CD4-positive, CD25-positive, alpha-beta regulatory T cell (primary cell): ENCODE data around the gene MUC5AC. TPM values are rescaled to one million over a fixed set of nuclear protein-coding genes. Genes with fewer than 3 reads are reported as not detected.

ENCODE experiments used
- ATAC-seq, 2 donors: fragments of 150-1000 bp; cut with Tn5 transposase; one replicate each; pipeline ENCODE4 v1.10.0; 2021; ENCODE audit warnings: low read depth in 2 of 2, moderate number of reproducible peaks in 2 of 2, moderate library complexity in 1 of 2
- DNase-seq, 3 donors: peaks; one replicate each; pipeline versions ENCODE4 v3.0.0 to v3.0.0-alpha.2; 2012 to 2022; ENCODE audit warnings: mixed read lengths in 1 of 3
- H3K27ac ChIP-seq: one replicate; pipeline ENCODE4 v1.7.0; 2013; ENCODE audit warnings: mild to moderate bottlenecking, low read length; ENCODE audit not compliant: insufficient read depth, poor library complexity, severe bottlenecking
- H3K27me3 ChIP-seq: one replicate; pipeline ENCODE4 v1.7.0; 2013; ENCODE audit warnings: low read length; ENCODE audit not compliant: control insufficient read depth, insufficient read depth
- H3K36me3 ChIP-seq: one replicate; pipeline ENCODE4 v1.7.0; 2013; ENCODE audit warnings: mild to moderate bottlenecking, low read length, moderate library complexity; ENCODE audit not compliant: control insufficient read depth, insufficient read depth
- H3K4me1 ChIP-seq: 2 replicates; pipeline ENCODE4 v1.7.0; 2013; ENCODE audit warnings: mild to moderate bottlenecking, low read length; ENCODE audit not compliant: insufficient read depth, control insufficient read depth, poor library complexity, severe bottlenecking
- H3K4me3 ChIP-seq: one replicate; pipeline ENCODE4 v1.7.0; 2013; ENCODE audit warnings: low read depth, mild to moderate bottlenecking, low read length, moderate library complexity
- H3K9me3 ChIP-seq, 2 experiments: 1 replicate in 1 of 2; 2 replicates in 1 of 2; pipeline ENCODE4 v1.7.0; 2013; ENCODE audit warnings: low read length in 2 of 2, mild to moderate bottlenecking in 1 of 2, moderate library complexity in 1 of 2; ENCODE audit not compliant: control insufficient read depth in 2 of 2
- H3K27ac Mint-ChIP-seq, 3 donors: one replicate each; pipeline ENCODE4 v1.8.0; 2020 to 2022; ENCODE audit warnings: mild to moderate bottlenecking in 3 of 3, mixed read lengths in 3 of 3, moderate library complexity in 2 of 3
- H3K27me3 Mint-ChIP-seq: one replicate; pipeline ENCODE4 v1.8.0; 2022; ENCODE audit warnings: mild to moderate bottlenecking, mixed read lengths
- H3K36me3 Mint-ChIP-seq: one replicate; pipeline ENCODE4 v1.8.0; 2020; ENCODE audit warnings: mixed read lengths
- H3K4me1 Mint-ChIP-seq, 4 donors: one replicate each; pipeline ENCODE4 v1.8.0; 2020 to 2022; ENCODE audit warnings: mixed read lengths in 4 of 4, mild to moderate bottlenecking in 1 of 4
- H3K4me3 Mint-ChIP-seq, 4 donors: one replicate each; pipeline ENCODE4 v1.8.0; 2020 to 2022; ENCODE audit warnings: mild to moderate bottlenecking in 4 of 4, mixed read lengths in 4 of 4, moderate library complexity in 3 of 4
- H3K9me3 Mint-ChIP-seq, 7 donors: one replicate each; pipeline ENCODE4 v1.8.0; 2020 to 2022; ENCODE audit warnings: mixed read lengths in 7 of 7, mild to moderate bottlenecking in 3 of 7, moderate library complexity in 2 of 7
- polyA plus RNA-seq, 4 donors: library from polyadenylated mRNA; unstranded; fragments of 300-500 nt; fragmentation: Illumina TruSeq; gene quantifications; one replicate each; pipeline ENCODE4 v1.2.3, GENCODE V29; 2021
- total RNA-seq: library from RNA; stranded (reverse); gene quantifications from one replicate; pipeline ENCODE4 v1.2.3, GENCODE V29; 2022

Gene MUC5AC
- total and polyA plus RNA-seq, 5 donors from 2014 or later: not detected

DNA sequence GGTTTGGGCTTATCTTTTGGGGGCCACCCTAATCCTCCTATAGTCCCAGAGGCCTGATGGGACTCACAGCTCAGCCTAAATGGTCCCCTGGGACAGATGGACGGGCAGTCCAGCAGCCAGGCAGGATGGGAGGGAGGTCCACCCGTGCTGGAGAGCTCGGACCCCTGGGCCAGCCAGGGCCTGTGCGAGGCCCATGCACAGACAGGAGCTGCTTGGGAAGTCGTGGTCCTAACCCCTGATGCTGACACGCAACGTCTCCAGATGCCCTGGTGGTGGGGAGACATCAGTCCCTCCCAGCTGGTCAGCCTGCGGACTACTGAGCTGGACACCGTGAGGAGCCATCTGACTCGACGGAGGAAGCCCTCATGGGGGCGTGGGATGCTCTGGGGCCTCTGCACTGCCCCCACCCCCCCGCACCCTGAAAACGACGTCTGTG is 31.2 kb upstream of the MUC5AC start:
- no peaks in the 10 kb centered on the region for H3K36me3 Mint-ChIP-seq
- H3K4me3 ChIP-seq: no peak overlapping the region
- no peaks in the 10 kb centered on the region for H3K4me1 ChIP-seq
- no peaks in the 10 kb centered on the region for H3K4me1 Mint-ChIP-seq
- no peak overlapping the region for H3K27ac Mint-ChIP-seq
- no peak overlapping the region for H3K4me3 Mint-ChIP-seq
- no peak for DNase-seq
- no peaks in the 10 kb centered on the region for H3K36me3 ChIP-seq
- H3K27ac ChIP-seq: no peak overlapping the region
- ATAC-seq: no peak
- H3K9me3 ChIP-seq: peaks cover 0 to 1% of the 10 kb centered on the region in 2 experiments
- H3K27me3 Mint-ChIP-seq: peaks cover 3% of the 10 kb centered on the region
- peaks cover 0 to 4% (median 1%) of the 10 kb centered on the region in 7 donors for H3K9me3 Mint-ChIP-seq
- H3K27me3 ChIP-seq: no peaks in the 10 kb centered on the region

DNA sequence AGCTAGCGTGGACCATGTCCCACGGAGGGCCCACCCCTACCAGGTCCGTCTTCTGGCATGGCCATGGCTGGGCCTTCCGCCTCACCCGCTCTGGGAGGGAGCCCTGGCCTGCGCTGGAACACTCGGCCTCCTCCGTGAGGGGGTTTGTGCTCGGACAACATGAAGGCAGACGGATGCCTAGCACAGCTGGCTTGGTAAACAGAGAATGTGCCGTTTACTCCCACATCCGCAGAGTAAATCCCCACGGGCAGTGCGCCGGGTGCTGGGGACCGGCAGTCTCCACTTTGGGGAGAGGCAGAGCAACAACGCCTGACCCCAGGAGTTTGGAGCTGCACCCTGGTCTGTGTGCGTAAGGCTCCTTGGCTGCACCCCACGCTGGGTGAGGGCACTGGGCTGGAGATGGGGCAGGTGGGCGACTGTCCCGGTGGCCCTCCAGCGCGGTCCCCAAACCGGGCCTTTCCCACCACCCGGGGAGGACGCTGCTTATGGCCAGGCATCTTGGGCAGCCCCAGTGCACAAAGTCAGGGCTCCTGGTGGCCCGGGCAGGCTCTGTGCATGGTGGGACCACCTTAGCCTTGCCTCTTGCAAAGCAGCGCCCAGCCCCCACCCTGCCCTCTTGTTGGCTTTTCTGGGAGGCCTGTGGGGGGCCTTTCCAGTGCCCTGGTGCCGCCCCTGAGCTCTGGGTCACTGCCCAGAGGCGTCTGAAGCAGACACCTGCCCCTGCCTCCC is 30.7 kb upstream of the MUC5AC start:
- no peaks in the 10 kb centered on the region for H3K27me3 ChIP-seq
- H3K27ac ChIP-seq: no peak overlapping the region
- Mint-ChIP-seq H3K36me3 (no peaks in the 10 kb centered on the region), H3K4me1 (no peaks in the 10 kb centered on the region), H3K4me3 (no peak overlapping the region), H3K27ac (no peak overlapping the region), H3K27me3 (peaks cover 8% of the 10 kb centered on the region), H3K9me3 (peaks cover 0 to 8% (median 1%) of the 10 kb centered on the region in 7 donors)
- no peaks in the 10 kb centered on the region for H3K36me3 ChIP-seq
- H3K9me3 ChIP-seq: peaks cover 0 to 1% of the 10 kb centered on the region in 2 experiments
- ATAC-seq (no peak), DNase-seq (no peak)
- H3K4me1 ChIP-seq: no peaks in the 10 kb centered on the region
- no peak overlapping the region for H3K4me3 ChIP-seq

DNA sequence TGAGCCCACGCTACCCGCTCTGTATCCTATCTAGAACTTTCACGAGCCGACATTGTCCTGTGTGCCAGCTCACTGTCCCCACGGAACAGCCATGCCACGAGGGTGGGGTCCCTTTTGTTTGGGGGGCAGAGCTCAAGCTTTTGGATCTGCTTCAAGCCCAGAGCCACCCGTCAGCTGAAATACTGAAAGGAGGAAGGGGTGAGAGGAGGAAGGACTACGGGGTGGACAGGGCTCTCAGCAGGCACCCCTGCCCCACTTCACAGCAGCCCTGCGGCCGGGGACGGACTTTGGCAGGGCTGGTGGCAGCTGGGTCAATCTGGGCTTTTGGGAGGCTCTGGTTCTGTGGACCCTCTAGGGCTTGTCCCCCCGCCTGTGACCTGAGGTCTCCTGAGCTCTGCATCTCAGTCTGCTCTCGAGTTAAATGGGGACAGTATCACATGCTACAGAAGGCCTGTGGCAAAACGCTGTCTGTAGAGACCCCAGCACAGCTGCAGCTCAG is 30.0 kb upstream of the MUC5AC start:
- Mint-ChIP-seq H3K4me1 (no peaks in the 10 kb centered on the region), H3K27ac (no peak overlapping the region), H3K4me3 (no peak overlapping the region), H3K9me3 (peaks cover 0 to 9% (median 1%) of the 10 kb centered on the region in 7 donors), H3K27me3 (peaks cover 9% of the 10 kb centered on the region), H3K36me3 (no peaks in the 10 kb centered on the region)
- ATAC-seq: no peak
- Histone ChIP-seq H3K36me3 (no peaks in the 10 kb centered on the region), H3K9me3 (peaks cover 0 to 1% of the 10 kb centered on the region in 2 experiments), H3K4me3 (no peak overlapping the region), H3K27me3 (no peaks in the 10 kb centered on the region), H3K4me1 (no peaks in the 10 kb centered on the region), H3K27ac (no peak overlapping the region)
- DNase-seq: no peak

DNA sequence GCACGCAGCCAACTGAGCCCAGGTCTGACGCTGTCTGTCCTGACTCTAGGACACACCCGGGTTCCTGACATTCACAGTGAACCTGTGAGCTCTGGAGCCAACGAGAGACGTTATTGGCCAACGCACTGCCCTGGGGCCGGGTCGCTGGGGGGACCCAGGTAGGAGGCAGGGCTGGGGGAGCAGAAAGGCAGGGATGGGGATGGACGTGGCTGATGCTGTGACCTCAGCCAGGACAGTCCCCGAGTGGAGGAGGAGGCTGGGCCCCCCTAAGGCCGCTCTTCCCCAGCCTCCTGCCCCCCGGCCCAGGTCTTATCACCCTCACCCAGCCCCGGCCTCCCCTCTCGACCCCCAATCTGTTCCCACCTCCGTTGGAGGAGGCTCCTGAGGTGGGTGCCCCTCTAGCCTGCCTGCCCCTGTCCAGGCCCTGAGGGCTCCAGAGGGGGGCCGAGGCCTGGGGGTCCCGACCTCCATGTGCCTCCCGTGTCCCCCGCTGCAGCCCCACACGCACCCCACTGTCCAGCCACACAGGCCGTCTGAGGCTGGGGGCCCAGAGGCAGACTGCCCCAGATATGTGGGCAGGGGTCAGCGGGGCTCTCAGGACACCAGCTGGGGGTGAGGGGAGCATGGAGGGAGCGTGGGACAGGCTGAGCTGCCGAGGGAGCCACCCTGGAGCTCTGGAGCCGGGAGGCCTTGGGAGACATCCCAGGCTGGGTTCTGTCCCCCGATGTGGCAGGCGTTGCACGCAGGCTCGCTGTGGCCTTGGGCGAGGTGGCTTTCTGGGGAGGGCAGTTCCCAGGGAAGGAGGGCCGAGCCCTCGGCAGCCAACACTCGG is 29.2 kb upstream of the MUC5AC start:
- H3K36me3 Mint-ChIP-seq: no peaks in the 10 kb centered on the region
- H3K4me1 ChIP-seq: no peaks in the 10 kb centered on the region
- H3K27ac Mint-ChIP-seq: no peak overlapping the region
- no peak overlapping the region for H3K4me3 Mint-ChIP-seq
- H3K4me3 ChIP-seq: no peak overlapping the region
- H3K9me3 Mint-ChIP-seq: peaks cover 0 to 10% (median 4%) of the 10 kb centered on the region in 7 donors
- peaks cover under 1 to 2% of the 10 kb centered on the region in 2 experiments for H3K9me3 ChIP-seq
- no peaks in the 10 kb centered on the region for H3K4me1 Mint-ChIP-seq
- DNase-seq (no peak), ATAC-seq (no peak)
- H3K27me3 ChIP-seq: no peaks in the 10 kb centered on the region
- no peak overlapping the region for H3K27ac ChIP-seq
- peaks cover 9% of the 10 kb centered on the region for H3K27me3 Mint-ChIP-seq
- no peaks in the 10 kb centered on the region for H3K36me3 ChIP-seq

DNA sequence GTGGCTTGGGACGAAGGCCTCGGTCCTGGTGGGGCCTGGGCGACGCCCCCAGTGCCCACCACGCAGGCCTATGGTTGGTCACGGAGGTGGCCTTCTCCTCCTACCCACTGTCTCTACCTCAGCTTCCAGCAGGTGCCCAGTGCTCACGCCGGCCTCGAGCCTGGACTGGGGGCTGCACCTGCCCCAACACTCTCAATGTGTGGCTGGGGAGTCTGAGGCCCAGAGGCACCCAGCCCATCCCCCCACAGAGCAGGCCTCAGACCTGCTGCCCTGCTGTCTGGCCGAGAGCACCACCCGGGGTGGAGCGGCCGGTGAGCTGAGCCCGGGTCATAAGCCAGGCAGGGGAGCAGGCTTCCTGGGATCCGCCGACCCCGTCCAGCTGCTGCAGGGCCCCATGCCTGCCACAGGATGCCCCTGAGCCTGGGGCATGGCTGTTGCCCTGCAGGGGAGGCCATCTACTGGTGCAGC is 28.6 kb upstream of the MUC5AC start:
- Histone ChIP-seq H3K4me3 (no peak overlapping the region), H3K4me1 (no peaks in the 10 kb centered on the region), H3K27me3 (no peaks in the 10 kb centered on the region), H3K27ac (no peak overlapping the region), H3K9me3 (peaks cover 7 to 9% of the 10 kb centered on the region in 2 experiments), H3K36me3 (no peaks in the 10 kb centered on the region)
- DNase-seq: no peak
- H3K9me3 Mint-ChIP-seq: peaks cover 0 to 14% (median 6%) of the 10 kb centered on the region in 7 donors
- H3K36me3 Mint-ChIP-seq: no peaks in the 10 kb centered on the region
- no peak overlapping the region for H3K4me3 Mint-ChIP-seq
- H3K27me3 Mint-ChIP-seq: peaks cover 9% of the 10 kb centered on the region
- H3K4me1 Mint-ChIP-seq: no peaks in the 10 kb centered on the region
- ATAC-seq: no peak
- no peak overlapping the region for H3K27ac Mint-ChIP-seq

DNA sequence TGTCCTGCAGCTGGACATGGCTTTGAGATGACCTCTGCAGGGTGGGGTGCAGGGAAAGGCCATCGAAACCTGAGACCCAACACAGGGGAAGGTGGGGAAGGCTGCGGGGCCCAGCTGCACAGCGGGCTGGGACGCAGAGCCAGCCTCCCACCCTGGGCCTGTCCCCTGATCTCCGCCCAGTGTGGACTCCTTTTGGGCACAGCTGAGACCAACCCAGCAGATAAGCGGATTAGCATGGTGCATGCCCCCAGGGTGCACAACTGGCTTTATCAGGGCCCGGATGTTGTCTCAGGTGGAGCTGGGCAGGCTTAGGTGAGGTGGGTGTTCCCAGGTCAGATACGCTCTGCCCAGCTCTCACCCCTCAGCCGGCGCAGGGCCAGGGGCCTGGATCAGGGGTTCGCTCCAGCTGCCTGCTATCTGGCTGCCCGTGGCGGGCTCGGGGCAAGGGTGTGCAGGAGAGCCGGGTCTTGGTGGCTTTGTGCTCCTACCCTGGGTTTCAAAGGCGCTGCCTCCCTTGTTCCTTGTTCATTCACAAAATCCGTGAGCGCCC is 28.1 kb upstream of the MUC5AC start:
- ATAC-seq (no peak), DNase-seq (no peak)
- Mint-ChIP-seq H3K36me3 (no peaks in the 10 kb centered on the region), H3K4me1 (no peaks in the 10 kb centered on the region), H3K4me3 (no peak overlapping the region), H3K27ac (no peak overlapping the region), H3K27me3 (peaks cover 9% of the 10 kb centered on the region), H3K9me3 (peaks cover 0 to 18% (median 9%) of the 10 kb centered on the region in 7 donors)
- no peaks in the 10 kb centered on the region for H3K4me1 ChIP-seq
- no peaks in the 10 kb centered on the region for H3K36me3 ChIP-seq
- H3K27me3 ChIP-seq: no peaks in the 10 kb centered on the region
- H3K4me3 ChIP-seq: no peak overlapping the region
- H3K27ac ChIP-seq: no peak overlapping the region
- peaks cover 12 to 13% of the 10 kb centered on the region in 2 experiments for H3K9me3 ChIP-seq

DNA sequence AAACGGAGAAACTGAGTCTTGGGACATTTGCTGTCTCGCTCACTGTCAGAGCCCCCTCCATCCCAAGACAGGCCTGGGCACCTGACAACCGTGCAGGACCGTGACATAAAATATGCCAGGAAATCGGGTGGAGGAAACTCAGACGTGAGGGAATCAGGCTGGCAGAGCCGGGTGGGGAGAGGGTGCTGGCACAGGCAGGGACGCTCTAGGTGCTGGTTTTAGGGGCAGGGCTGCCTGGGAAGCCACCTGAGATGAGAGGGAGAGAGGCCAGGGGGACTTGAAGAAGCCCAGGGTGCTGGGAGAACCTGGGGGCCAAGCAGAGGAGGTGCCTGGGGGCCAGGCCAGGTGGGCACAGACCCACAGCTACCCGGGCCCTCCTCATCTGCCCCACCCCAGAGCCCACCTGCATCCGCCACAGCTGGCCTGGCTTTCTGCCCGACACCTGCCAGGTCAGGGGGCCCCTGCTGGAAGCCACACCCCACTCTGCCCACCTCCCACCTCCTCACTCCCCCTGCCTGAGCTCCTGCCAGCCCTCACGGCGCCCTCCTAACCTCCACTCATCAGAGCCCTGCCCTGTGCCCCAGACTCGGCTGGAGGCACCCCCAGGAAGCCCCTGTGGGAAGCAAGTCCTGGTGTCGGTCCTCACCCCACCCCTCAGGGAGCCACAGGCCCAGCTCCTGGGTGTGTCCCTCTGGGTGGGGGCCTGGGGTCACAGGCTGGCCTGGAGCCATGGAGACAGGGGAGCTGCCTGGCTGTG is 27.3 kb upstream of the MUC5AC start:
- Mint-ChIP-seq H3K27me3 (peaks cover 9% of the 10 kb centered on the region), H3K27ac (no peak overlapping the region), H3K9me3 (peaks cover 0 to 25% (median 12%) of the 10 kb centered on the region in 7 donors), H3K4me3 (no peak overlapping the region), H3K36me3 (no peaks in the 10 kb centered on the region), H3K4me1 (no peaks in the 10 kb centered on the region)
- Histone ChIP-seq H3K36me3 (no peaks in the 10 kb centered on the region), H3K4me3 (no peak overlapping the region), H3K27me3 (no peaks in the 10 kb centered on the region), H3K4me1 (no peaks in the 10 kb centered on the region), H3K9me3 (peaks cover 19% of the 10 kb centered on the region in 2 experiments), H3K27ac (no peak overlapping the region)
- ATAC-seq: no peak
- DNase-seq: no peak
